Parathyroid adenoma (tissue), 2 donors: ENCODE data around the gene ABHD1.

ENCODE experiments used
- H2AFZ ChIP-seq: fragments of 300-600 bp; sonication (generic); one replicate; pipeline ENCODE4 v1.7.0; 2017; ENCODE audit warnings: antibody characterized with exemption, mild to moderate bottlenecking
- H3K27ac ChIP-seq: fragments of 300-600 bp; sonication (generic); one replicate; pipeline ENCODE4 v1.7.0; 2017
- H3K27me3 ChIP-seq: fragments of 300-600 bp; sonication (generic); one replicate; pipeline ENCODE4 v1.7.0; 2017; ENCODE audit warnings: low read length; ENCODE audit not compliant: control insufficient read depth, insufficient read depth
- H3K36me3 ChIP-seq: fragments of 300-600 bp; sonication (generic); one replicate; pipeline ENCODE4 v1.7.0; 2017; ENCODE audit warnings: low read length; ENCODE audit not compliant: control insufficient read depth, insufficient read depth
- H3K4me1 ChIP-seq: fragments of 300-600 bp; sonication (generic); one replicate; pipeline ENCODE4 v1.7.0; 2017; ENCODE audit warnings: control low read depth
- H3K4me2 ChIP-seq: fragments of 300-600 bp; sonication (generic); one replicate; pipeline ENCODE4 v1.7.0; 2017; ENCODE audit warnings: low read length
- H3K4me3 ChIP-seq: fragments of 300-600 bp; sonication (generic); one replicate; pipeline ENCODE4 v1.7.0; 2017; ENCODE audit warnings: low read depth, low read length
- H3K79me2 ChIP-seq: fragments of 300-600 bp; sonication (generic); one replicate; pipeline ENCODE4 v1.7.0; 2017; ENCODE audit warnings: control low read depth
- H3K9ac ChIP-seq: fragments of 300-600 bp; sonication (generic); one replicate; pipeline ENCODE4 v1.7.0; 2017; ENCODE audit warnings: mild to moderate bottlenecking
- H3K9me3 ChIP-seq: fragments of 300-600 bp; sonication (generic); one replicate; pipeline ENCODE4 v1.7.0; 2017; ENCODE audit warnings: low read length; ENCODE audit not compliant: control insufficient read depth
- CTCF ChIP-seq: fragments of 300-600 bp; sonication (generic); IDR thresholded peaks from one replicate; pipeline ENCODE4 v1.7.0; 2017; ENCODE audit warnings: antibody characterized with exemption, mild to moderate bottlenecking
- donor health status: primary hyperparathyroidism.

ABHD1 gene

GRCh38 chr2:27137322-27137935, 13.8 kb downstream of the ABHD1 start:
- Histone ChIP-seq H3K4me3 (no peak overlapping the region), H3K27ac (no peak overlapping the region), H3K4me1 (peaks cover 9% of the 10 kb centered on the region), H3K4me2 (no peak overlapping the region), H3K9ac (no peak overlapping the region), H3K9me3 (no peaks in the 10 kb centered on the region), H3K27me3 (no peaks in the 10 kb centered on the region), H3K36me3 (no peaks in the 10 kb centered on the region), H2AFZ (no peak overlapping the region), H3K79me2 (peaks cover 7% of the 10 kb centered on the region)
- TF ChIP-seq CTCF, result no peak

- Histone ChIP-seq H2AFZ (no peak overlapping the region), H3K4me2 (no peak overlapping the region), H3K79me2 (peaks cover 5% of the 10 kb centered on the region), H3K27ac (no peak overlapping the region), H3K9ac (no peak overlapping the region), H3K27me3 (no peaks in the 10 kb centered on the region), H3K4me3 (no peak overlapping the region), H3K4me1 (peaks cover 6% of the 10 kb centered on the region), H3K36me3 (no peaks in the 10 kb centered on the region), H3K9me3 (no peaks in the 10 kb centered on the region)
- no peak for TF ChIP-seq CTCF
These were observed 14.5 kb downstream of the ABHD1 start for GRCh38 chr2:27138111-27138510.

- H3K27ac ChIP-seq, result no peak within 1 kb of the TSS
- TF ChIP-seq CTCF, result no peak
- H3K4me2 ChIP-seq, result no peak within 1 kb of the TSS
- H3K4me1 ChIP-seq, result no peaks in the 10 kb centered on the region
- no peak within 1 kb of the TSS for H2AFZ ChIP-seq
- H3K4me3 ChIP-seq, result no peak within 1 kb of the TSS
- H3K9ac ChIP-seq, result no peak within 1 kb of the TSS
- no peaks in the 10 kb centered on the region for H3K79me2 ChIP-seq
- H3K36me3 ChIP-seq, result no peaks in the 10 kb centered on the region
- no peaks in the 10 kb centered on the region for H3K27me3 ChIP-seq
- no peaks in the 10 kb centered on the region for H3K9me3 ChIP-seq
These were observed 15.7 kb downstream of the ABHD1 start, which contains the start of gene PRR30 for GRCh38 chr2:27139310-27139709. TSS of gene PRR30 (minus strand) at chr2:27139410. CDS start at chr2:27138329, 1,081 bp downstream.

GRCh38 chr2:27143285-27143684, 19.7 kb downstream of the ABHD1 start:
- H3K79me2 ChIP-seq, result no peaks in the 10 kb centered on the region
- no peak overlapping the region for H3K27ac ChIP-seq
- no peaks in the 10 kb centered on the region for H3K4me1 ChIP-seq
- H3K36me3 ChIP-seq, result no peaks in the 10 kb centered on the region
- no peaks in the 10 kb centered on the region for H3K9me3 ChIP-seq
- no peak overlapping the region for H2AFZ ChIP-seq
- H3K9ac ChIP-seq, result no peak overlapping the region
- no peak overlapping the region for H3K4me3 ChIP-seq
- TF ChIP-seq CTCF, result no peak
- H3K4me2 ChIP-seq, result no peak overlapping the region
- no peaks in the 10 kb centered on the region for H3K27me3 ChIP-seq

- no peak overlapping the region for H3K27ac ChIP-seq
- H2AFZ ChIP-seq, result no peak overlapping the region
- H3K4me1 ChIP-seq, result no peaks in the 10 kb centered on the region
- no peak overlapping the region for H3K9ac ChIP-seq
- H3K79me2 ChIP-seq, result no peaks in the 10 kb centered on the region
- no peak overlapping the region for H3K4me2 ChIP-seq
- H3K36me3 ChIP-seq, result no peaks in the 10 kb centered on the region
- TF ChIP-seq CTCF, result no peak
- no peaks in the 10 kb centered on the region for H3K9me3 ChIP-seq
- no peak overlapping the region for H3K4me3 ChIP-seq
- no peaks in the 10 kb centered on the region for H3K27me3 ChIP-seq
These were observed 22.1 kb downstream of the ABHD1 start for GRCh38 chr2:27145682-27146081.
